HCT116 (cell line): Measurements from ENCODE around the gene RASSF5. TPM values are rescaled to one million over a fixed set of nuclear protein-coding genes. Genes with fewer than 3 reads are reported as not detected.

Source experiments
- ATAC-seq: fragments of 200-7000 bp; cut with Tn5 transposase; 2 replicates; pipeline ENCODE4 v1.9.1; 2020; ENCODE audit warnings: mild to moderate bottlenecking, moderate library complexity
- BruUV-seq: library from RNA; stranded (reverse); fragments of 400-500 nt; replicated peaks from 2 replicates; lab custom pipeline; 2021; lab: Mats Ljungman, UMichigan
- CTCF ChIA-PET: fragments of 300-600 bp; sonication (Branson Sonifier 250); formaldehyde crosslinking; loops from one replicate; lab custom pipeline; 2021; ENCODE audit warnings: antibody characterized with exemption; lab: Charles Lee
- POLR2A ChIA-PET: fragments of 300-600, 350-600 bp; sonication (Branson Sonifier 250); formaldehyde crosslinking; loops from one replicate; lab custom pipeline; 2021; ENCODE audit warnings: antibody characterized with exemption; lab: Charles Lee
- RAD21 ChIA-PET, 2 experiments: fragments of 300-600 bp; sonication (Branson Sonifier 250); formaldehyde crosslinking; loops; one replicate each; lab custom pipeline; 2023; ENCODE audit warnings: low total read pairs in 2 of 2; ENCODE audit not compliant: uncharacterized antibody in 2 of 2, unreplicated experiment in 2 of 2, low non-redundant PET in 1 of 2; lab: Charles Lee
- DNase-seq: peaks from one replicate; pipeline ENCODE4 v3.0.0-alpha.2; 2010; ENCODE audit warnings: low read depth, low spot score
- H2AFZ ChIP-seq: fragments of 200-600 bp; shearing (Covaris generic), sonication (generic); 2 replicates; pipeline ENCODE4 v1.6.1; 2017; ENCODE audit warnings: low read depth, mixed run types, mixed read lengths, antibody characterized with exemption, low read length; ENCODE audit not compliant: poor library complexity, severe bottlenecking
- H3K27ac ChIP-seq: 2 replicates; pipeline ENCODE4 v1.5.1; 2012; ENCODE audit warnings: low read depth, low read length
- H3K27me3 ChIP-seq: fragments of 200-600 bp; sonication (generic); 2 replicates; pipeline ENCODE4 v1.6.1; 2016; ENCODE audit warnings: mixed run types, low read length, mixed read lengths; ENCODE audit not compliant: insufficient read depth
- H3K36me3 ChIP-seq, 2 experiments: fragments of 200-500 bp in 1 of 2; fragments of 200-600 bp in 1 of 2; sonication (Bioruptor generic) in 1 of 2; sonication (generic) in 1 of 2; 2 replicates each; pipeline versions ENCODE4 v1.5.1 to v1.6.1; 2014 to 2016; ENCODE audit warnings: low read length in 2 of 2, inconsistent platforms in 1 of 2, mixed read lengths in 1 of 2, mixed run types in 1 of 2; ENCODE audit not compliant: insufficient read depth in 2 of 2, control insufficient read depth in 1 of 2
- H3K4me1 ChIP-seq, 2 experiments: fragments of 200-600 bp in 1 of 2; sonication (generic) in 1 of 2; 2 replicates each; pipeline versions ENCODE4 v1.5.1 to v1.6.1; 2012 to 2017; ENCODE audit warnings: low read length in 2 of 2, inconsistent platforms in 1 of 2, mild to moderate bottlenecking in 1 of 2, mixed read lengths in 1 of 2, mixed run types in 1 of 2, moderate library complexity in 1 of 2; ENCODE audit not compliant: insufficient read depth in 2 of 2, control insufficient read depth in 1 of 2
- H3K4me2 ChIP-seq: fragments of 200-600 bp; sonication (generic); 2 replicates; pipeline ENCODE4 v1.6.1; 2017; ENCODE audit warnings: mixed run types, low read length, mixed read lengths
- H3K4me3 ChIP-seq, 2 experiments: fragments of 200-600 bp in 1 of 2; sonication (generic) in 1 of 2; replicated peaks in 1 of 2; 2 replicates each; pipeline ENCODE4 v1.5.1; 2011 to 2016; ENCODE audit warnings: low read length in 2 of 2, control low read depth in 1 of 2, low read depth in 1 of 2, mild to moderate bottlenecking in 1 of 2, mixed read lengths in 1 of 2, mixed run types in 1 of 2
- H3K79me2 ChIP-seq: fragments of 200-600 bp; sonication (generic); 2 replicates; pipeline ENCODE4 v1.6.1; 2017; ENCODE audit warnings: mild to moderate bottlenecking, mixed run types, low read length, moderate library complexity, mixed read lengths; ENCODE audit not compliant: insufficient read depth
- H3K9ac ChIP-seq: fragments of 200-600 bp; sonication (generic); 2 replicates; pipeline ENCODE4 v1.6.1; 2016; ENCODE audit warnings: low read length, mixed read lengths
- H3K9me2 ChIP-seq: fragments of 200-600 bp; sonication (generic), shearing (Covaris generic); 2 replicates; pipeline ENCODE4 v1.6.1; 2017; ENCODE audit warnings: mixed run types, mild to moderate bottlenecking, moderate library complexity; ENCODE audit not compliant: insufficient read depth
- H3K9me3 ChIP-seq, 2 experiments: fragments of 200-500 bp in 1 of 2; fragments of 200-600 bp in 1 of 2; sonication (Bioruptor generic) in 1 of 2; sonication (generic) in 1 of 2; 2 replicates each; pipeline ENCODE4 v1.6.1; 2014 to 2017; ENCODE audit warnings: low read length in 2 of 2, mixed read lengths in 2 of 2, inconsistent platforms in 1 of 2, low read depth in 1 of 2, mild to moderate bottlenecking in 1 of 2, mixed run types in 1 of 2, moderate library complexity in 1 of 2; ENCODE audit not compliant: control insufficient read depth in 1 of 2, insufficient read depth in 1 of 2
- H4K20me1 ChIP-seq: fragments of 200-600 bp; sonication (generic), shearing (Covaris generic); 2 replicates; pipeline ENCODE4 v1.6.1; 2017; ENCODE audit warnings: mixed run types, mild to moderate bottlenecking, moderate library complexity; ENCODE audit not compliant: insufficient read depth
- CEBPB ChIP-seq: IDR thresholded peaks from 2 replicates; pipeline ENCODE4 v1.6.1; 2012; ENCODE audit warnings: low read depth
- EGR1 ChIP-seq: IDR thresholded peaks from 2 replicates; pipeline ENCODE4 v1.6.1; 2012; ENCODE audit warnings: low read depth
- ELF1 ChIP-seq: IDR thresholded peaks from 2 replicates; pipeline ENCODE4 v1.6.1; 2012; ENCODE audit warnings: low read depth, borderline replicate concordance
- EZH2 ChIP-seq: fragments of 200-600 bp; sonication (generic); IDR thresholded peaks from 2 replicates; pipeline ENCODE4 v1.6.1; 2017; ENCODE audit warnings: antibody characterized with exemption, mixed run types
- EZH2phosphoT487 ChIP-seq: fragments of 200-600 bp; IDR thresholded peaks from 2 replicates; pipeline ENCODE4 v1.6.1; 2018; ENCODE audit warnings: antibody characterized with exemption, borderline replicate concordance
- FOSL1 ChIP-seq: IDR thresholded peaks from 2 replicates; pipeline ENCODE4 v1.6.1; 2012; ENCODE audit warnings: low read depth
- MAX ChIP-seq: IDR thresholded peaks from 2 replicates; pipeline ENCODE4 v1.6.1; 2012
- POLR2AphosphoS5 ChIP-seq: IDR thresholded peaks from 2 replicates; pipeline ENCODE4 v1.6.1; 2011; ENCODE audit warnings: mild to moderate bottlenecking, low read depth, low read length, moderate library complexity
- RAD21 ChIP-seq: IDR thresholded peaks from 2 replicates; pipeline ENCODE4 v1.6.1; 2012; ENCODE audit warnings: low read depth, mild to moderate bottlenecking
- SP1 ChIP-seq: IDR thresholded peaks from 2 replicates; pipeline ENCODE4 v1.6.1; 2012; ENCODE audit warnings: low read depth
- TCF7L2 ChIP-seq: IDR thresholded peaks from 2 replicates; pipeline ENCODE4 v1.7.0; 2011; ENCODE audit warnings: borderline replicate concordance, inconsistent platforms; ENCODE audit not compliant: insufficient read depth, insufficient read length; ENCODE audit errors: extremely low read depth
- YY1 ChIP-seq: IDR thresholded peaks from 2 replicates; pipeline ENCODE4 v1.6.1; 2011; ENCODE audit warnings: low read length, low read depth, moderate library complexity, mild to moderate bottlenecking; ENCODE audit not compliant: insufficient replicate concordance; ENCODE audit errors: extremely low read depth
- ZFX ChIP-seq: fragments of 450-650 bp; IDR thresholded peaks from 2 replicates; pipeline ENCODE4 v1.6.1; 2017
- intact Hi-C: fragments of 100-400 bp; cut with micrococcal nuclease; formaldehyde crosslinking; loops from 2 replicates; pipeline ENCODE4 v1.10.0; 2022
- total RNA-seq: library from RNA; stranded (reverse); gene quantifications from one replicate; pipeline ENCODE4 v1.2.1, GENCODE V29; 2021; ENCODE audit not compliant: unreplicated experiment
- TF ChIP-seq, protein P1 (sequence below), 3 experiments: fragments of 200-600 bp in 1 of 3; sonication (generic) in 1 of 3; IDR thresholded peaks in 2 of 3; conservative IDR thresholded peaks in 1 of 3; 2 replicates each; pipeline ENCODE4 v1.5.1; 2012 to 2017; ENCODE audit warnings: low read depth in 2 of 3, low read length in 2 of 3, antibody characterized with exemption in 1 of 3, borderline replicate concordance in 1 of 3, control low read depth in 1 of 3, mild to moderate bottlenecking in 1 of 3, mixed read lengths in 1 of 3, mixed run types in 1 of 3, moderate library complexity in 1 of 3; ENCODE audit not compliant: insufficient read depth in 1 of 3
- TF ChIP-seq, protein P2 (sequence below): IDR thresholded peaks from 2 replicates; pipeline ENCODE4 v1.6.1; 2012; ENCODE audit warnings: low read depth

Gene RASSF5
- total RNA-seq, 1 experiment from 2014 or later: 5.4 TPM

DNA sequence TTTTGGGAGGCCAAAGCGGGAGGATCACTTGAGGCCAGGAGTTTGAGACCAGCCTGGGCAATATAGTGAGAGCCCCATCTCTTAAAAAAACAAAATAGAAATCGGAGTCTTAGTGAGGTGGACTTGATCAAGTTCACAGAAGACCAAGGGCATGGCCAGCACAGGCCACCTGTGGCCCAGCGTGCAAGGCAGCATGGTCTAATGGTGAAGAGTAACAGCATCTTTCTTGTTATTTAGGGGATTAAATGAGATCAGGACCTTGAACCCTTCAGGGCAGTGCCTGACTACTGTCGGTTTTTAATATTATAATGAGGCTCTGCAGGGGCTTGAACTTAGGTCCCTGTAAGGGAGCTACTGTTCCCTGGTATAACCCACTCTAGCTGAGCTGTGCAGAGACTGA, 66.4 kb downstream of the RASSF5 start:
- no TSS peak for BruUV-seq
- no peak for ATAC-seq
- no peaks in the 10 kb centered on the region for H3K4me1 ChIP-seq
- no peak overlapping the region for H3K9ac ChIP-seq
- TF ChIP-seq, protein P1, sequence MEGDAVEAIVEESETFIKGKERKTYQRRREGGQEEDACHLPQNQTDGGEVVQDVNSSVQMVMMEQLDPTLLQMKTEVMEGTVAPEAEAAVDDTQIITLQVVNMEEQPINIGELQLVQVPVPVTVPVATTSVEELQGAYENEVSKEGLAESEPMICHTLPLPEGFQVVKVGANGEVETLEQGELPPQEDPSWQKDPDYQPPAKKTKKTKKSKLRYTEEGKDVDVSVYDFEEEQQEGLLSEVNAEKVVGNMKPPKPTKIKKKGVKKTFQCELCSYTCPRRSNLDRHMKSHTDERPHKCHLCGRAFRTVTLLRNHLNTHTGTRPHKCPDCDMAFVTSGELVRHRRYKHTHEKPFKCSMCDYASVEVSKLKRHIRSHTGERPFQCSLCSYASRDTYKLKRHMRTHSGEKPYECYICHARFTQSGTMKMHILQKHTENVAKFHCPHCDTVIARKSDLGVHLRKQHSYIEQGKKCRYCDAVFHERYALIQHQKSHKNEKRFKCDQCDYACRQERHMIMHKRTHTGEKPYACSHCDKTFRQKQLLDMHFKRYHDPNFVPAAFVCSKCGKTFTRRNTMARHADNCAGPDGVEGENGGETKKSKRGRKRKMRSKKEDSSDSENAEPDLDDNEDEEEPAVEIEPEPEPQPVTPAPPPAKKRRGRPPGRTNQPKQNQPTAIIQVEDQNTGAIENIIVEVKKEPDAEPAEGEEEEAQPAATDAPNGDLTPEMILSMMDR (IDR thresholded peaks at IDR 0.05 in 2 of 3, conservative IDR thresholded peaks at IDR 0.05 in 1 of 3; ENCODE audit: borderline replicate concordance in 1 of 3, insufficient read depth in 1 of 3, low read depth in 2 of 3, low read length in 2 of 3): no peak
- TF ChIP-seq MAX (no peak), CEBPB (no peak), ZFX (no peak), RAD21 (no peak), EZH2 (no peak), FOSL1 (no peak), YY1 (no peak), SP1 (no peak), EZH2phosphoT487 (no peak), POLR2AphosphoS5 (no peak), ELF1 (no peak), EGR1 (no peak), TCF7L2 (no peak)
- TF ChIP-seq, protein P2, sequence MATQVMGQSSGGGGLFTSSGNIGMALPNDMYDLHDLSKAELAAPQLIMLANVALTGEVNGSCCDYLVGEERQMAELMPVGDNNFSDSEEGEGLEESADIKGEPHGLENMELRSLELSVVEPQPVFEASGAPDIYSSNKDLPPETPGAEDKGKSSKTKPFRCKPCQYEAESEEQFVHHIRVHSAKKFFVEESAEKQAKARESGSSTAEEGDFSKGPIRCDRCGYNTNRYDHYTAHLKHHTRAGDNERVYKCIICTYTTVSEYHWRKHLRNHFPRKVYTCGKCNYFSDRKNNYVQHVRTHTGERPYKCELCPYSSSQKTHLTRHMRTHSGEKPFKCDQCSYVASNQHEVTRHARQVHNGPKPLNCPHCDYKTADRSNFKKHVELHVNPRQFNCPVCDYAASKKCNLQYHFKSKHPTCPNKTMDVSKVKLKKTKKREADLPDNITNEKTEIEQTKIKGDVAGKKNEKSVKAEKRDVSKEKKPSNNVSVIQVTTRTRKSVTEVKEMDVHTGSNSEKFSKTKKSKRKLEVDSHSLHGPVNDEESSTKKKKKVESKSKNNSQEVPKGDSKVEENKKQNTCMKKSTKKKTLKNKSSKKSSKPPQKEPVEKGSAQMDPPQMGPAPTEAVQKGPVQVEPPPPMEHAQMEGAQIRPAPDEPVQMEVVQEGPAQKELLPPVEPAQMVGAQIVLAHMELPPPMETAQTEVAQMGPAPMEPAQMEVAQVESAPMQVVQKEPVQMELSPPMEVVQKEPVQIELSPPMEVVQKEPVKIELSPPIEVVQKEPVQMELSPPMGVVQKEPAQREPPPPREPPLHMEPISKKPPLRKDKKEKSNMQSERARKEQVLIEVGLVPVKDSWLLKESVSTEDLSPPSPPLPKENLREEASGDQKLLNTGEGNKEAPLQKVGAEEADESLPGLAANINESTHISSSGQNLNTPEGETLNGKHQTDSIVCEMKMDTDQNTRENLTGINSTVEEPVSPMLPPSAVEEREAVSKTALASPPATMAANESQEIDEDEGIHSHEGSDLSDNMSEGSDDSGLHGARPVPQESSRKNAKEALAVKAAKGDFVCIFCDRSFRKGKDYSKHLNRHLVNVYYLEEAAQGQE: no peak
- H3K4me3 ChIP-seq: no peak overlapping the region
- no peak for DNase-seq
- no peaks in the 10 kb centered on the region for H3K79me2 ChIP-seq
- H3K36me3 ChIP-seq: no peaks in the 10 kb centered on the region
- no peaks in the 10 kb centered on the region for H3K27me3 ChIP-seq
- RAD21 ChIA-PET: no interaction called here
- no peaks in the 10 kb centered on the region for H4K20me1 ChIP-seq
- intact Hi-C loops: no loop called here
- H3K9me2 ChIP-seq: no peaks in the 10 kb centered on the region
- H2AFZ ChIP-seq: no peak overlapping the region
- H3K27ac ChIP-seq: no peak overlapping the region
- no peak overlapping the region for H3K4me2 ChIP-seq
- no peaks in the 10 kb centered on the region for H3K9me3 ChIP-seq
- CTCF ChIA-PET: interaction anchor here (1.1 kb wide), 1 partner anchor 10 kb away, joined by 4 read pairs; no protein-coding TSS in a partner anchor
- POLR2A ChIA-PET: no interaction called here
